H9 (cell line): Measurements from ENCODE around the gene ZNF425. TPM values are rescaled to one million over a fixed set of nuclear protein-coding genes. Genes with fewer than 3 reads are reported as not detected.

Experiments used
- DNase-seq: peaks from one replicate; pipeline ENCODE4 v3.0.0-alpha.2; 2017
- H2AFZ ChIP-seq: one replicate; pipeline ENCODE4 v1.6.1; 2013; ENCODE audit warnings: mild to moderate bottlenecking, low read length, control low read depth, moderate library complexity
- H2AK5ac ChIP-seq: 2 replicates; pipeline ENCODE4 v1.6.1; 2013; ENCODE audit warnings: low read length, control low read depth, mixed read lengths; ENCODE audit not compliant: insufficient read length
- H2BK120ac ChIP-seq: one replicate; pipeline ENCODE4 v1.6.1; 2013; ENCODE audit warnings: low read depth, mild to moderate bottlenecking, low read length, control low read depth, inconsistent platforms; ENCODE audit not compliant: poor library complexity, severe bottlenecking
- H2BK12ac ChIP-seq: 2 replicates; pipeline ENCODE4 v1.6.1; 2013; ENCODE audit warnings: low read length, control low read depth, mixed read lengths, low read depth; ENCODE audit not compliant: insufficient read length
- H2BK15ac ChIP-seq: 2 replicates; pipeline ENCODE4 v1.6.1; 2013; ENCODE audit warnings: low read depth, low read length, control low read depth
- H2BK20ac ChIP-seq: one replicate; pipeline ENCODE4 v1.6.1; 2013; ENCODE audit warnings: low read depth, mild to moderate bottlenecking, low read length, control low read depth, inconsistent platforms; ENCODE audit not compliant: poor library complexity, severe bottlenecking
- H2BK5ac ChIP-seq: 2 replicates; pipeline ENCODE4 v1.6.1; 2013; ENCODE audit warnings: low read length, control low read depth, mixed read lengths; ENCODE audit not compliant: insufficient read length
- H3K14ac ChIP-seq: 2 replicates; pipeline ENCODE4 v1.6.1; 2013; ENCODE audit warnings: low read length, control low read depth; ENCODE audit not compliant: insufficient read depth
- H3K18ac ChIP-seq: 2 replicates; pipeline ENCODE4 v1.6.1; 2013; ENCODE audit warnings: low read depth, mild to moderate bottlenecking, mixed read lengths, low read length, control low read depth; ENCODE audit not compliant: insufficient read length
- H3K23ac ChIP-seq: 2 replicates; pipeline ENCODE4 v1.6.1; 2013; ENCODE audit warnings: low read length, control low read depth, mixed read lengths, low read depth; ENCODE audit not compliant: insufficient read length
- H3K23me2 ChIP-seq: 2 replicates; pipeline ENCODE4 v1.6.1; 2013; ENCODE audit warnings: low read depth, mild to moderate bottlenecking, mixed read lengths, low read length, control low read depth; ENCODE audit not compliant: insufficient read length, poor library complexity, severe bottlenecking
- H3K27ac ChIP-seq: 2 replicates; pipeline ENCODE4 v1.5.1; 2013; ENCODE audit warnings: low read length, control low read depth, mixed read lengths, low read depth; ENCODE audit not compliant: insufficient read length
- H3K27me3 ChIP-seq: 2 replicates; pipeline ENCODE4 v1.6.1; 2013; ENCODE audit warnings: low read length, control low read depth, inconsistent platforms; ENCODE audit not compliant: insufficient read depth
- H3K4ac ChIP-seq: 2 replicates; pipeline ENCODE4 v1.6.1; 2013; ENCODE audit warnings: low read depth, mild to moderate bottlenecking, control low read depth, inconsistent platforms, low read length, moderate library complexity
- H3K4me1 ChIP-seq: 2 replicates; pipeline ENCODE4 v1.6.1; 2013; ENCODE audit warnings: low read length, control low read depth, inconsistent platforms; ENCODE audit not compliant: insufficient read depth
- H3K4me2 ChIP-seq: 2 replicates; pipeline ENCODE4 v1.6.1; 2013; ENCODE audit warnings: low read length, control low read depth, mixed read lengths; ENCODE audit not compliant: insufficient read length, insufficient read depth
- H3K56ac ChIP-seq: 2 replicates; pipeline ENCODE4 v1.6.1; 2013; ENCODE audit warnings: low read depth, mild to moderate bottlenecking, mixed read lengths, low read length, control low read depth; ENCODE audit not compliant: insufficient read length
- H3K79me1 ChIP-seq: 2 replicates; pipeline ENCODE4 v1.6.1; 2013; ENCODE audit warnings: low read depth, mild to moderate bottlenecking, moderate library complexity, low read length, control low read depth, inconsistent platforms; ENCODE audit not compliant: insufficient read depth, poor library complexity, severe bottlenecking
- H3K79me2 ChIP-seq: 2 replicates; pipeline ENCODE4 v1.6.1; 2013; ENCODE audit warnings: low read length, control low read depth, inconsistent platforms; ENCODE audit not compliant: insufficient read depth
- H3K9ac ChIP-seq: 2 replicates; pipeline ENCODE4 v1.6.1; 2013; ENCODE audit warnings: low read length, control low read depth, mixed read lengths; ENCODE audit not compliant: insufficient read length; ENCODE audit errors: extremely low read depth
- H3K9me3 ChIP-seq: one replicate; pipeline ENCODE4 v1.6.1; 2013; ENCODE audit warnings: low read depth, low read length, inconsistent platforms; ENCODE audit not compliant: control insufficient read depth
- H3T11ph ChIP-seq: one replicate; pipeline ENCODE4 v1.6.1; 2013; ENCODE audit warnings: mild to moderate bottlenecking, low read length, control low read depth, inconsistent platforms
- H4K20me1 ChIP-seq: one replicate; pipeline ENCODE4 v1.6.1; 2013; ENCODE audit not compliant: control insufficient read depth, insufficient read length, insufficient read depth
- H4K5ac ChIP-seq: 2 replicates; pipeline ENCODE4 v1.6.1; 2013; ENCODE audit warnings: low read depth, mild to moderate bottlenecking, mixed read lengths, low read length, control low read depth; ENCODE audit not compliant: insufficient read length
- H4K8ac ChIP-seq: replicated peaks from 2 replicates; pipeline ENCODE4 v1.6.1; 2013; ENCODE audit warnings: low read length, control low read depth, mixed read lengths, low read depth; ENCODE audit not compliant: insufficient read length
- H4K91ac ChIP-seq: 2 replicates; pipeline ENCODE4 v1.6.1; 2013; ENCODE audit warnings: low read depth, mild to moderate bottlenecking, moderate library complexity, mixed read lengths, low read length, control low read depth; ENCODE audit not compliant: insufficient read length
- H3K27ac Mint-ChIP-seq, 3 experiments: 2 replicates in 2 of 3; 3 replicates in 1 of 3; pipeline ENCODE4 v1.8.0; 2020 to 2021; ENCODE audit warnings: mixed read lengths in 3 of 3, mild to moderate bottlenecking in 1 of 3, moderate library complexity in 1 of 3
- H3K27me3 Mint-ChIP-seq: 2 replicates; pipeline ENCODE4 v1.8.0; 2021; ENCODE audit warnings: low read depth, mild to moderate bottlenecking, moderate library complexity, mixed read lengths
- H3K36me3 Mint-ChIP-seq, 3 experiments: 2 replicates in 2 of 3; 3 replicates in 1 of 3; pipeline ENCODE4 v1.8.0; 2020 to 2021; ENCODE audit warnings: low read depth in 3 of 3, mixed read lengths in 3 of 3; ENCODE audit not compliant: insufficient read depth in 1 of 3
- H3K4me1 Mint-ChIP-seq, 2 experiments: 2 replicates each; pipeline ENCODE4 v1.8.0; 2020; ENCODE audit warnings: mixed read lengths in 2 of 2
- H3K4me3 Mint-ChIP-seq, 2 experiments: 2 replicates in 1 of 2; 3 replicates in 1 of 2; pipeline ENCODE4 v1.8.0; 2020 to 2021; ENCODE audit warnings: mild to moderate bottlenecking in 2 of 2, mixed read lengths in 2 of 2, moderate library complexity in 1 of 2
- H3K9me3 Mint-ChIP-seq, 2 experiments: 2 replicates in 1 of 2; 3 replicates in 1 of 2; pipeline ENCODE4 v1.8.0; 2020; ENCODE audit warnings: mild to moderate bottlenecking in 2 of 2, mixed read lengths in 2 of 2, moderate library complexity in 1 of 2
- WGBS: extraction: QIAGEN DNeasy Blood & Tissue Kit; methylation state at CpG from one replicate; pipeline ENCODE4 v1.1.7; 2013; ENCODE audit warnings: missing lambda C conversion rate, low lambda C conversion rate, mixed read lengths; ENCODE audit not compliant: insufficient read length; ENCODE audit errors: extremely low coverage; 5-methylcytosine and 5-hydroxymethylcytosine counted together
- total RNA-seq: library from RNA; stranded (reverse); gene quantifications from 2 replicates; pipeline ENCODE4 v1.2.1, GENCODE V29; 2021
- TF ChIP-seq, protein P1 (sequence below): fragments of 200-600 bp; sonication (generic); conservative IDR thresholded peaks from 3 replicates; pipeline ENCODE4 v1.8.0; 2021; ENCODE audit warnings: antibody characterized with exemption, mild to moderate bottlenecking

Gene ZNF425
- total RNA-seq, 1 experiment from 2014 or later = 5.4 TPM

DNA sequence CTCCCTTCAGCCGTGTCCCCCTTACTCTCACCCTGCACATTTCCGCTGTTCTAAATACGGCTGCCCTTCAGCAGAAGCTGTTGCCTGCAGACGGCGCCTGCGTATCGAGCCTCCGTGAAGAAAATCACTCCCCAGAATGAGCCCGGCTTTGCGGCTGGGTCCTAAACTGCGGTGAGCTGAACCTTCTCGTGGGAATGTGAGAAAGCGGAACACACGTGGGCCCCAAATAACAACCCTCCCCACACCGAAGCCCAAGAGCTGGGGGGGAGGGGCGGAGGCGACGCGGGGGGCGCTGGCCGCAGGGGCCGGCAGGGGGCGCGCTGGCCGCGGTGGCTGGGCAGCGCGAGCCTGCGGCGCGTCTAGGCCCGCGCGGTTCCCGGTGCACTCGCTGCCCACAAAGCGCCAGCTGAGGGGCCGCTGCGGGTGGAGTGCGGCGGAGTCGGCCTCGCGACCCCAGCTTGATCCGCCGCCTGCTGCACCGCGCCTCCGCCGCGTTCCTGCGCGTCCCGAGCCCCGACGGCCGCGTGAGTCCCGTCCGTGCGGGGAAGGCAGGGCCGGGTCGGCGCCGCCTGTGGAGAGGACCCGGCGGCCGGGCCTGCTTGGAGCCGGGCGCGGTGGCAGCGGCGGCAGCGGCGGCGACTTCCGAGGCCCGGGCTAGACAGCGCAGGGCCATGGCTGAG, 21.1 kb upstream of the ZNF425 start, which contains the start of gene ZNF398:
Gene ZNF398, plus strand, starts transcription at position 382 of the 680 bp plus-strand sequence. Its CDS starts 290 bp downstream, at position 672.
- peak; percentile 74 for DNase-seq
- Histone ChIP-seq H4K5ac (peak within 1 kb of the TSS; percentile 99), H3K79me2 (peaks cover 37% of the 10 kb centered on the region), H2AFZ (no peak within 1 kb of the TSS), H3K14ac (peak within 1 kb of the TSS; percentile 98), H3K4ac (no peak within 1 kb of the TSS; the same call in 1 of the 2 replicates), H3K18ac (peak within 1 kb of the TSS; percentile 95), H3K4me2 (peak within 1 kb of the TSS; percentile 100), H4K20me1 (no peaks in the 10 kb centered on the region), H4K91ac (peak within 1 kb of the TSS; percentile 84), H3K4me1 (peaks cover 2% of the 10 kb centered on the region; the same call in 1 of the 2 replicates), H3K23ac (no peak within 1 kb of the TSS), H4K8ac (no peak within 1 kb of the TSS), H3K9ac (peak within 1 kb of the TSS; percentile 98), H3K27ac (peak within 1 kb of the TSS; percentile 100), H2BK5ac (peak within 1 kb of the TSS; percentile 99), H2BK15ac (no peak within 1 kb of the TSS), H3K56ac (peak within 1 kb of the TSS; percentile 93), H2AK5ac (peak within 1 kb of the TSS; percentile 58), H3K23me2 (peaks cover 12% of the 10 kb centered on the region), H2BK120ac (no peak within 1 kb of the TSS), H3T11ph (no peak within 1 kb of the TSS), H3K27me3 (no peaks in the 10 kb centered on the region), H3K9me3 (no peaks in the 10 kb centered on the region), H3K79me1 (no peaks in the 10 kb centered on the region), H2BK12ac (peak within 1 kb of the TSS; percentile 95), H2BK20ac (no peak within 1 kb of the TSS)
- peaks cover 9 to 30% (median 17%) of the 10 kb centered on the region in 3 experiments for H3K36me3 Mint-ChIP-seq
- peak within 1 kb of the TSS; percentile 92 to 97 for H3K4me3 Mint-ChIP-seq
- TF ChIP-seq, protein P1, sequence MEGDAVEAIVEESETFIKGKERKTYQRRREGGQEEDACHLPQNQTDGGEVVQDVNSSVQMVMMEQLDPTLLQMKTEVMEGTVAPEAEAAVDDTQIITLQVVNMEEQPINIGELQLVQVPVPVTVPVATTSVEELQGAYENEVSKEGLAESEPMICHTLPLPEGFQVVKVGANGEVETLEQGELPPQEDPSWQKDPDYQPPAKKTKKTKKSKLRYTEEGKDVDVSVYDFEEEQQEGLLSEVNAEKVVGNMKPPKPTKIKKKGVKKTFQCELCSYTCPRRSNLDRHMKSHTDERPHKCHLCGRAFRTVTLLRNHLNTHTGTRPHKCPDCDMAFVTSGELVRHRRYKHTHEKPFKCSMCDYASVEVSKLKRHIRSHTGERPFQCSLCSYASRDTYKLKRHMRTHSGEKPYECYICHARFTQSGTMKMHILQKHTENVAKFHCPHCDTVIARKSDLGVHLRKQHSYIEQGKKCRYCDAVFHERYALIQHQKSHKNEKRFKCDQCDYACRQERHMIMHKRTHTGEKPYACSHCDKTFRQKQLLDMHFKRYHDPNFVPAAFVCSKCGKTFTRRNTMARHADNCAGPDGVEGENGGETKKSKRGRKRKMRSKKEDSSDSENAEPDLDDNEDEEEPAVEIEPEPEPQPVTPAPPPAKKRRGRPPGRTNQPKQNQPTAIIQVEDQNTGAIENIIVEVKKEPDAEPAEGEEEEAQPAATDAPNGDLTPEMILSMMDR = peak; percentile 77
- H3K27ac Mint-ChIP-seq = peak within 1 kb of the TSS; percentile 95 to 99 (median 99)
- H3K4me1 Mint-ChIP-seq = peaks cover 47 to 58% of the 10 kb centered on the region in 2 experiments
- H3K27me3 Mint-ChIP-seq = no peaks in the 10 kb centered on the region
- no CpG with 5 or more reads among the region's 79 CpGs for WGBS
- H3K9me3 Mint-ChIP-seq = no peaks in the 10 kb centered on the region
